Frontal cortex (tissue), 4 donors: ENCODE data around the gene SIAH2. TPM values are rescaled to one million over a fixed set of nuclear protein-coding genes. Genes with fewer than 3 reads are reported as not detected.
A peak's percentile ranks its signal among the peaks of the same experiment; 100 is the strongest.
"Not testable (repeated sequence)": the region's sequence is repeated elsewhere in the genome, so short reads cannot be mapped to it uniquely, and the experiment has no call there.

Experiments used
- DNase-seq, 2 donors: peaks; one replicate each; pipeline ENCODE4 v3.0.0; 2012; ENCODE audit warnings: low spot score in 2 of 2
- FAIRE-seq: peaks from 2 replicates; lab custom pipeline; 2012; peaks lifted over from hg19 to GRCh38; lab: Jason Lieb, UNC
- total RNA-seq: library from RNA; depleted of rRNA; stranded (reverse); fragments of >200 nt; gene quantifications from one replicate; pipeline ENCODE4 v1.2.3, GENCODE V29; 2014
- donor health status: control.
- donor health status: control.
- donor health status: control.

Gene SIAH2, protein sequence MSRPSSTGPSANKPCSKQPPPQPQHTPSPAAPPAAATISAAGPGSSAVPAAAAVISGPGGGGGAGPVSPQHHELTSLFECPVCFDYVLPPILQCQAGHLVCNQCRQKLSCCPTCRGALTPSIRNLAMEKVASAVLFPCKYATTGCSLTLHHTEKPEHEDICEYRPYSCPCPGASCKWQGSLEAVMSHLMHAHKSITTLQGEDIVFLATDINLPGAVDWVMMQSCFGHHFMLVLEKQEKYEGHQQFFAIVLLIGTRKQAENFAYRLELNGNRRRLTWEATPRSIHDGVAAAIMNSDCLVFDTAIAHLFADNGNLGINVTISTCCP
- 22.8 TPM for total RNA-seq

DNA sequence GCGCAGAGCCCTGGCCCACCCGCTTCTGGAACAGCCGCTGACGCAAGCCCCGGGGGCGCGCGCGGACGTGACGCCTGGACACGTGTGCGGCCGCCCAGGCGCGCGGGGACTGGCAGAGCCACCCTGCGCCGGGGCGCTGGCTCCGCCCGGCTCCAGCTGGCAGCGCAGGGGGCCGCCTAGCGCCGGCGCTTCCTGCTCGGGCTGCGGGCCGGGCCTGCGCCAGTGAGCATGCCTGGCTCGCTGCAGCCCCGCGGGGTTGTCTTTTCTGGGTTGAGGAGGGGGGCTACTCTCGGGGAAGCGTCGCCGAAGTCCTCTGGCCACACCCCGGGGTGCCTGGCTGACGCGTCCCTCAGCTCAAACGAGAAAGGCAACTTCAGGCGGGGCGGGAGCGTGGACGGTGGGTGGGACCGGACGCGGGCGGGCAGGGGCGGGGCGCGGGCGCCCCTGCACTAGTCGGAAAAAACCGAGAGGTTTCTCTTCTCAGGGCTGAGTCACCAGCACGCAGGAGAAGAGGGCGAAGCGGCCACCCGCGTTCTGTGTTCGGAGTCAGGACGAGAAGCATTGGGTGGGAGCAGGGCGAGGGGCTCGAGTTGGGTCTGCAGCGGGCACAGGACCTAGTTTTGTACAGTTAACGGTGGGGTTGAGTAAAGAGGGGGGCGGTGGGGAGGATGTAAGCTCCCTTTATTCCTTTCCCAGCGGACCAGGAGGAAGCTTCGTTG is at the start of gene SIAH2:
TSS of gene SIAH2 (minus strand) at position 48 of the 719 bp plus-strand sequence. CDS start 320 bp downstream, outside the sequence.
- FAIRE-seq (no peak), DNase-seq (peak; percentile 92 to 98)

DNA sequence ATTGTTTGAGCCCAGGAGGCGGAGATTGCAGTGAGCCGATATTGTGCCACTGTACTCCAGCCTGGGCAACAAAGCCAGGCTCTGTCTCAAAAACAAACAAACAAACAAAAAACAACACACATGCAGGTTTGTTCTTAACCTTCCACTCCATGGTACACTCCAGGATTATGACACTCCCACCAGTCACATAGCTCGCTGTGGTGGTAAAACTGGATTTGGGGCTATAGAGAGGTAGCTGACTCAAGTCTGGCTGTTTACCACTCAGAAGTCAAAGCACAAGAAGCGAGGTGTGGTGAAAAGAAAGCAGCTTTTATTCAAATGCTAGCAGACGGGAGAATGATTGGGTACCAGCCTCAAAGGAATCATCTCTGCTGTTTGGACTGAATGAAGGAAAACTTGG is 49.0 kb upstream of the SIAH2 start:
- FAIRE-seq = no peak
- no peak for DNase-seq

DNA sequence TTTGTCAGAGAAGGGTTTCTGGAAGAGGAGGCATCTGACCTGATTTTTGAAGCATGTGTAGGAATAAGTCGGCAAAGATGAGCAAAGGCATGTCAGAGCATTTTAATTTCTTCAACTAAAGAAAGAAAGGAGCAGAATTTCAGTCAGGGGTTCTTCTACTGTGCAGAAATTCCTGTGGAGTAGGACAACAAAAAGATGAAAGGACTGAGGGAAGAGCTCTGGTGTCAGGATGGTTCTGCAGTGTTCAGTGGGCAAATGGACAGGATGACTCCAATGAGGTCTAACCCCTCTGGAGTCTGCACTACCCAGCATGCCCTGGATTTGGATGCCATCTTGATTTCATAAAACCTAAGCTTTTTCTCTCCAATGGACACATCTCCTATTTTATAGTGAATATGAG is 47.7 kb upstream of the SIAH2 start:
- no peak for FAIRE-seq
- no peak for DNase-seq

DNA sequence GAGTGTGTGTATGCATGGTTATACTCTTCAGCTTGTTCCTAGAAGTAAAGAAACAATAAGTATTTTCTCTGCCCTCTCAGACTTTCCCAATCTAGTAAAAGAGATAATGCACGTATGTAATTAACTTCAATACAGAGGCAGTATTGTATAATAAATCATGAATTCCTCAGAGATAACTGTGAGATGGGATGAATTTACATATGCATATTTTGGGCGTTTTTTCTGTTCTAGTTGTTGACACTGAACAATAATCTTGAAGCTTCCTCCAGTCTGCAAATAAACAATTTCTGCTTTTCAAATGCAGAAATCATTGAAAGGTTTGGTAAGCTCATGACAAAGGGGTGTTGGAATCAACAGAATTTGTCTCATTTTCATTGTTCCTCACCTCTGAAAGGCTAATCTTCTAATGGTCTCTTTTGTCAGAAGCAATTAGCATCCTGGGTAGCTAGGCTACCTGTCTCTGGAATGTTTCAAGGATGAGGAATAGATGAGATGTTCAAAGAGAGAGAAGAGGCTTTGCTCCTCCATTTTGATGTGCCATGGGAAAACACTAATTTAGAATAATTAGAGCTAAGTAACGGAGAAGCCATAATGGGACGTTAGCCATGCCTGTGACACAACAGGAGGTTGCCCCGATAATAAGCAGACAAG is 43.3 kb upstream of the SIAH2 start:
- DNase-seq (no peak), FAIRE-seq (no peak)

DNA sequence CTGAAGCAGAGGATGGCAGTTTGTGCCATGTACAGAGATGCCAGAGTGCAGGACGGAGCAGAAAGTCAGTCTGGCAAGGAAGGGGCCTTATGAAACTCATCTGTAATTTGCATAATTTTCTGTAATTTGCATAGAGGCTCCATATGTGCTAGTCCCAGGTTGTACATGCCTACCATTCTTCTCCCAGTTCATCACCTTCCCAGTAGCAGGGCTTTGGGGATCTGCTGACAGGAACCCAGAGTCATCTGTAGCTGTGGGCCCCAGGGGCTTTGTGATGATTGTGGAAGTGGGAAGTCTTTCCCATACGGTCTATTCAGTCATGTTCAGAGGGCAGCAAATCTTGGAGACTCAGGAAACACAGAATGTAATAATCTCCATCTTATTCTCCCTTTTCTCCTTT is 42.4 kb upstream of the SIAH2 start:
- FAIRE-seq = no peak

DNA sequence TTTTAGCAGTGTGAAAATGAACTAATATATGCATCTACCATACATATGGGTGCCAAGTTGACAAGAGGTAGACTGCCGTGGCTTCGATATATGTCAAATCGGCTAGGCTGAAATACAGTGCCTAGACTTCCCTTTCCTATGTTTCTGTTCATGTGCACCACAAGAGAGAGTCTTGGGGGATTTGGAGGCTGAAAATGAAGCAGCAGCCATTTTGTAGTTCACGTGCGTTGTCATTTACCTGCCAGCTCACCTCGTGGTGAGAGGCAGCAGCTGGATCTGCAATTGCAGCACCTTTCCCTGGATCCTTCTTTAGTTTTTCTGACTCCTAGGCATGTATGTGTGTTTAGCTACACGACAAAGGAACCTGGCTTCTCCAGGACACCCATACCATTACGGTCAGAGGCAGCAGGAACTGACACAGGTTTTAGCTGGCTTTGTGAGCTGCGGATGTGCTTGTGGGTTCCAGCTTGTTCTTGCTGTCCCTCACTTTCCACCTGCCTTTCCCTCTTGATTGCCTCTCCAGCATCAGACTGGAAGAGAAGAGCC is 40.5 kb upstream of the SIAH2 start:
- DNase-seq (no peak), FAIRE-seq (no peak)

More for the DNA sequence above, 42.4 kb upstream of the SIAH2 start:
- DNase-seq = no peak

DNA sequence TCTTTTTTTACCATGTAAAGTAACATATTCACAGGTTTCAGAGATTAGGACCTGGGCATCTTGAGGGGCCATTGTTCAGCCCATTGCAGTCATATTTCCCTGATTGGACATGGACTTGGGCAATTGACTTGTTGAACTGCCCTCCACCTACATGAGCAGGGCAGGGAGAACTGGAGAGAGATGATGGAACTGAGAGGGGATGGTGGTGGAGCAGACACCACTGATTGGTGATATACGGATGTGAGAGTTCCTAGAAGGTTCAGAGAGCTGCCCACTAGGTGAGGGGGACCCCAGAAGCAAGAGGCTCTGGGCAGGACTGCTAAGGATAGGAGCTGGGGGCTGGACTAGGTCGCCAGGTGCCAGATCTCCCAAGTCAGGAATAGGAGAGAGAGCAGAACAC is 37.8 kb upstream of the SIAH2 start:
- no peak for FAIRE-seq

DNA sequence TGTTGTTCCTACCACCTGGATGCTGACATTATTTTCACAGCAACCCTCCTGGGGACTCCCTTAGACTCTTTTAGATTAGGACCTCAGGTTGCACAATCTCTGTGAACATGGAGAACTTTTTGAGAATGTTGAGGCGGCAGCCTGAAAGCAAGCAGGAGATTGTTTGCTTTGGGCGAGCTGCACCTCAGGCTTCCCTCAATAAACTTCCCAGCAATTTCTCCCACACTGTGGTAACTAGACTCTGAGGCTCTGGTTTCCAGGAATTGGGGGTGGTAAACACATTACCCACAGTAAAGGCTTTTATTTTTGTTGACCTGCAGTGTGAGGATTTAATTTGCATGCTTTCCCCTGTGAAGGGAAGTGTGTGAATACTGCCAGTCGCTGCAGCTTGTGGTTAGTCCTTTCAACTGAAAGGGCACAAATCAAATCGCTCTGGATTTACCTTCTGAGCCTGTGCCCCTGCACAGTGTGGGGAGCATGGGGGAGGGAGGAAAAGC is 35.2 kb upstream of the SIAH2 start:
- FAIRE-seq = no peak
- no peak for DNase-seq

More for the DNA sequence above, 37.8 kb upstream of the SIAH2 start:
- DNase-seq = no peak

DNA sequence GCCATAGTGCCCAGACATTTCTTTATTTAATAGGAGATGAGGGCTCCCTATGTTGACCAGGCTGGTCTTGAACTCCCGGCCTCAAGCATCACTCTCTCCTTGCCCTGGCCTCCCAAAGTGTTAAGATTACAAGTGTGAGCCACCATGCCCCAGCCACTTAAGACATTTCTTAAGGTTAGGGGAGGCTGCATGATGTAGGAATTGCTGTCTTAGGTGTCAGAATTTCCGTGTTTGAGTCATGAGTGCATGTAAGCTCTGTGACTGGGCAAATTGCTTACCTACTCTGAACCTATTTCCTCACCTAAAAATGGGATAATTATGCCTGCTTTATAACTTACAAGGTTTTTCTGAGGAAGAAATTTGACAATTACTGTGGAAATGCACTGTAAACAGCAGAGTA is 34.2 kb upstream of the SIAH2 start:
- no peak for DNase-seq
- FAIRE-seq = no peak

DNA sequence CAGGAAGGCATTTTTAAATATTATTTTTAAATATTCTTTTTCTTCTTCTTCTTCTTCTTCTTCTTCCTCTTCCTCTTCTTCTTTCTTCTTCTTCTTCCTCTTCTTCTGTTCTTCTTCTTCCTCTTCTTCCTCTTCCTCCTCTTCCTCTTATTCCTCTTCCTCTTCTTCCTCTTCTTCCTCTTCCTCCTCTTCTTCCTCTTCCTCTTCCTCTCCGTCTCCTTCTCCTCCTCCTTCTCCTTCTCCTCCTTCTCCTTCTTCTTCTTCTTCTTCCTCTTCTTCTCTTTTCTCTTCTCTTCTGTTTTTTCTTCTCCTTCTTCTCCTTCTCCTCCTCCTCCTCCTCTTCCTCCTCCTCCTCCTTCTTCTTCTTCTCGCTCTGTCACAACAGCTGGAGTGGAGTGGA is 33.6 kb upstream of the SIAH2 start:
- not testable (repeated sequence) for DNase-seq, FAIRE-seq

DNA sequence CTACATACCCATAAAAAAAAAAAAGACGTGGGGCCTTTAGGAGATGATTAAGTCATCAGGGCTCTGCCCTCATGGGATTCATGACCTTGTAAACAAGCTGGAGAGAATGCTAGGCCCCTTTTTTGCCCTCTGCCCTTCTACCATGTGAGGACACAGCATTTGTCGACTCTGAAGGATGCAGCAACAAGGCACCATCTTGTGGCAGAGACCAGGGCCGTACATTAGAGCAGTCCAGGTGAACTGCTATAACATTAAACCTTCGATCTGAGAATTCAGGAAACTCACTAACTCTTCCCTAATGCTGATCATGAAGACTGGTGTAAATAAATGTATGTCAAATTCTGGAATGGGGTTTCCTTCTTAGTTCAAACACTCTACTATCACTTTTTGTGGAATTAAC is 30.7 kb upstream of the SIAH2 start:
- FAIRE-seq (no peak), DNase-seq (no peak)

DNA sequence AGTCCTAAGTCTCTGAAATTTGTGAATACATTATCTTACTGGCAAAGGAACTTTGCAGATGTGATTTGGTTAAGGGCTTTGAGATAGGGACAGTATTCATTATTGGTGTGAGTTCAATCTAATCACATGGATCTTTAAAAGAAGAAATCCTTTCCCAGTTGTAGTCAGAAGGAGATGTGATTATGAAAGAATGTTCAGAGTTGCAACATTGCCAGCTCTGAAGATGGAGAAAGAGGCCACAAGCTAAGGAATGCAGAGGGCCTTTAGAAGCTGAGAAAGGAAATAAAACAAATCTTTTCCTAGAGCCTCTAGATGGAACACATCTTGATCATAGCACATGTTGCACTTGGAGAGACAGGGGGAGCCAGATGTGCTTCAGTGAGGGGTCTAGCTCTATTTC is 27.7 kb upstream of the SIAH2 start:
- DNase-seq = no peak
- FAIRE-seq = no peak

DNA sequence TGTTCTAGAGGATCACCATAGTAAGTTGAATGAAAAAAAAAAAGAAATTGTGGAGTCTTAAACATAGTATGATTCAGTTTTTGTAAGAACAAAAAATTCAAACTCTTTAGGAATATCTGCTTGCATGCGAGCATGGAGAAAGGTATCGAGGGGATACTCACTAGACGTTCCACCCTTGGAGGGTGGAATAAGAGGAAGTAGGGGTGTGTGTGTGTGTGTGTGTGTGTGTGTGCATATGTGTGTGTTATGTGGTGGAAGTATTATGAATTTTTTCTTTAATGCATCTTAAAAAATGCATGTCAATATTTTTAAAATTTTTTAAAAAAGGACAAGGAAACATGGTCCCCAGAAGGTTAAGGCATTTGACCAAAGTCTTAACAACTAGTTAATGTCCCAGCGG is 26.5 kb upstream of the SIAH2 start:
- no peak for FAIRE-seq

DNA sequence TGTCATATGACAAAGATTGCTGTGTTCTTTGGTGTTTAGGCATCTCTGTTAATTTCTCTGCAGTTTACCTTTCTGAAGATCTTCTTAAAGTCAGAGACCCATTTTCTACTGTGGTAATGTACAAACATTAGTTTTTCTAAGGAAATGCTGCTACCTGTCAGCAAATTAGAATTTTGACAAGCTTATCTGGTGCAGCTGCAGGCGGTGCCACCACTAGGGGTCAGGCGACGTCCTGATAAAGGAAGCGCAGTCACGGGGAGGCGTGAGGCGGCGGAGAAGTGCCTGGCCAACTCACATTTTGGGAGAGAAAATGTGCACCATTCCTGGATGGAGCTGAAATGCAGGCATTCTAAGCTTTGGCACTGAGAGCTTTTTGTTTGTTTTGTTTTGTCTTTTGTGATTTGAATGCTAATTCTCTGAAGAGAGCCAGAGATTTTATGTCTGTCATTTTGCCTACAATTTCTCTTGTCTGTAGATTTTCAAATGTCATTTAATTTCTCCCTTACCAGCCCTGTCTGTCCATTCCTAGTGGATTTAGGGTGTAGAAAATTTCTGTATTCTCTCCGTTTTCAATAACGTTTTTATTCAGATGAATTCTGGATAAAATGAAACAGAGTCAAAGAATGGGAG is 24.9 kb upstream of the SIAH2 start:
- no peak for FAIRE-seq
- peak in 1 of 2 donors; percentile 61 for DNase-seq

More for the DNA sequence above, 26.5 kb upstream of the SIAH2 start:
- no peak for DNase-seq

DNA sequence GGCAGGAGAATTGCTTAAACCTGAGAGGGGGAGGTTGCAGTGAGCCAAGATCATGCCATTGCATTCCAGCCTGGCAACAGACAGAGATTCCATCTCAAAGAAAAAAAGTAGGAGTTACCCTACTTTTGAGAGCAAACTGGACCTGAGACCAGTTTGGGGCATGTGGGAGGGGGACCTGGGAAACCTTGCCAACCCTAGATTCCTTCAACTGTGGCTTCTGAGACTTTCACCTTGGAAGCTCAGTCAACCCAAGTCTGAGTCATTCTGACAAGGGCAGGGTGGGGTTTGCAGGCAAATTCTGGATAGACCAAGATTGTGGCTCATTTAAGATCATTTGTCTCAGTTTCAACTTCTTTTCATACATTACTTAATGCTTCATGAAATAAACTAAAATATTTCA is 23.8 kb upstream of the SIAH2 start:
- no peak for DNase-seq
- no peak for FAIRE-seq

DNA sequence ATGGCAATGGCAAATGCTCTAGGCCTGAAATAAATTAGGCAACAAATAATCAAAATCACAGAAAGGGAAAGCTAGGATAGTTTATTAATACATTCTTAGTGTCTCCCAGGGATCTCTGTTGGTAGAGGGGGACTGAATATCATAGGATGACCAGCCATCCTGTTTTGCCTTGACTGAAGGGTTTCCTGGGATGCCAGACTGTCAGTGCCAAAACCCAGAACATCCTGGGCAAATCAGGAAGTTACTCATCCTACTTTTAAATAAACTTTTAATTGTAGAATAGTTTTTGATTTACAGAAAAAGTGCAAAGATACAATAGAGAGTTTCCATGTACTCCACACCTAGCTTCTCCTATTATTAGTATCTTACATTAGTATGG is 21.8 kb upstream of the SIAH2 start:
- DNase-seq = no peak
- no peak for FAIRE-seq

DNA sequence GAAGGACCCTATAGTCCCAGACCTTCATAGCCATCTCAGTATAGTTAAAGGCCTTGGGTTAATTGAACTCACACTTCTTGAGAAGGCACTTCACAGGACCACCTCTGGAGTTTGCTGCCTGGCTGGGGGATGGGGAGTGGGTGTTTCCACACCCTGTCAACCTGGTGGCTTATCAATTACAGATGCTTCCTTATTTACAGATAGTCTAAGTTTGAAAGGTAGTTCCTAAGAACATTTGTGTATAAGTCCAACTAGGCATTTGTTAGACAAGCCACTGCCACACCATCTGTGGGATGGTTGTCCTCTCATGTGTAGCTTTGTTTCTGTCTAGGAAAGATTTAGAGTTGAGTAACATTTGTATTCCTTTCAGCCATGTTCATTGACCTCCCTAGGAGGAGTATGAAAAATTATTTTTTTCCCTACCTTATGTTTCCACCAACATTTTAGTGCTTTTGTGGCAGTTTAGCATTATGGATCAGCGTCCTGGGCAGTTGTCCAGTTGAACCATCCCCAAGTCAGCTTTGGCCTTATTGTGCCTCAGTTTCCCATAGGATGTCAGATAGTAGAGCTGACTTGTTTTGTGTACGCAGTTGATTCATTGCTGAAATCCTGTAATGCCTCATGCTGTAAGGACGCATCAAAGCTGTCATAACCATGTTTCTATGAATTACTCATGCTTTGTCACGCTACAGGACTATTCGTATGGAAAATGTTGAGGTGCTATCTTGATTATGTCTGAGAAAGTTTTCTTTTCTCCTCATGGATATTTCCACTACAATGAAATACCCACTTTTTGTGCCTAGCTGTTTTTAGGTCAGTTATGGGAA is 21.2 kb upstream of the SIAH2 start:
- FAIRE-seq (no peak), DNase-seq (no peak)

DNA sequence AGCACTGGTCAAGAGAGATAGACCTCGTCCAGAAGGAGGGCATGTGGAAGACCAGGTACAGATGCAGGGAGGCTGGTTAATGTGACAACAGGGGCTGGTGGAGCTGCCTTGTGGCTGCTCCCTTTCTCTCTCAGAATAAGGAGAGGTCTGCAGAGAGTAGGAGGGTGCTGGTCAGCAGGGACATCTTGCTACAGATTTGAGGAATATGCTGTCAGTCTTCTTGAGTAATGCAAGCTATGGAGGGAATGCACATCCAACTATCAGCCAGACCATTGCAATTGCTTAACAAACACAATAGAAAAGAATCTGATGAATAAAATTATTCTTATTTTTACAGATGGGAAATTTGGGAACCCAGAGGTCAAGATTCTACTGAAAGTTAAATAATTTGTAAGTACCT is 20.3 kb upstream of the SIAH2 start:
- FAIRE-seq (no peak), DNase-seq (no peak)

DNA sequence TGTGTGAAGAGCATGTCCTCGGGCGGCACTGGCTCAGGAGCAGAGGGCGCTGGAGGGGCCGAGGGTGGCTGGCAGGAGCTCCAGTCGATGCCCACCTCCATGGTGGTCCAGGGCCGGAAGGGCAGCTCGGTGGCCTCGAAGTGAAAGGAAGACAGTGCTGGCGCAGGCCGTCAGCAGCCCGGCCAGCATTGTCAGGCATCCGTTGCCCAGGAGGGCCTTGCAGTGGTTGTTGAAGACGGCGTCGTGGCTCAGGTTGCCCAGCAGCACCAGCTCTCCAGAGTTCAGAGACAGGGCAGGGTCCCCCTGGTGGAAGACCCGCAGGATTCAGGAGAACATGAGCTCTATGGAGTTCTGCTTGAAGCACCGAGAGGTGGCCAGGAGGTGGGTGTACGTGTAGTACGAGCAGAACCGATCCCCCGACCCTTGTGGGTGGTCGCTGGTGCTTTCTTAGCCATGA is 16.5 kb upstream of the SIAH2 start:
- no peak for DNase-seq
- no peak for FAIRE-seq
